ENCODE data around the gene ZNF622.
"Not testable (repeated sequence)": the region's sequence is repeated elsewhere in the genome, so short reads cannot be mapped to it uniquely, and the experiment has no call there.

The ZNF622 gene

GRCh38 chr5:16480144-16480543 is 14.5 kb upstream of the ZNF622 start:
- no peak for DNase-seq

DNA sequence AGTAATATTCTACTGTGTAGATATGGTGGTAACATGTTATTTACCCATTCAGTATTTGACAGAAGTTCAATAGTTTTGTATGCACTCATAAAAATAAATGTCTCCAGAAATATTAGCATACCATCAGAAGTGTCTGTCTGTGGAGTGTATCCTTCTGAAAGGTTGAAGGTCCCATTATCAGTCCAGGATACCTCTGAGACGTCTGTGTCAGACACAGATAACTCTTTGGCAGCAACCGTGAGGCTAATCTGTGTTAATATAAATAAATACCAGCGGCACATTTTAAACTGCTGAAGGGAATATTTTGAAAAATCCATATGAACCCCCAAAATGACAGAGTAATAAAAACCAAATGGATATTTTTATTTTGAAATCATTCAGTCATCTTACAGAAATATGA is 11.9 kb upstream of the ZNF622 start:
- no peak for DNase-seq

DNA sequence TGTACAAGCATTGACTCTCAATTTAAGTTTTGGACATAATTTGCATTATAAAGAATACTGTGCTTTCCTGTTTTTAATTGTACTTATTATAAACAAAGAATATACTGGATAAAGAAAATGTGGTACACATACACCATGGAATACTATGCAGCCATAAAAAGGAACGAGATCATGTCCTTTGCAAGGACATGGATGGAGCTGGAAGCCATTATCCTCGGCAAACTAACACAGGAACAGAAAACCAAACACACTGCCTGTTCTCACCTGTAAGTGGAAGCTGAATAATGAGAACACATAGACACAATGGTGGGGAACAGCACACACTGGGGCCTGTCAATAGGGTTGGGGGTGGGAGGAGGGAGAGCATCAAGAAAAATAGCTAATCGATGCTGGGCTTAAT is 10.8 kb upstream of the ZNF622 start:
- not testable (repeated sequence) for DNase-seq

- DNase-seq, result no peak
Measured at GRCh38 chr5:16471387-16471786, 5.8 kb upstream of the ZNF622 start.

- no peak for DNase-seq
Measured at GRCh38 chr5:16467363-16468219, 2.0 kb upstream of the ZNF622 start.

GRCh38 chr5:16464664-16465543 is 696 bp downstream of the ZNF622 start:
- DNase-seq, result no peak

DNA sequence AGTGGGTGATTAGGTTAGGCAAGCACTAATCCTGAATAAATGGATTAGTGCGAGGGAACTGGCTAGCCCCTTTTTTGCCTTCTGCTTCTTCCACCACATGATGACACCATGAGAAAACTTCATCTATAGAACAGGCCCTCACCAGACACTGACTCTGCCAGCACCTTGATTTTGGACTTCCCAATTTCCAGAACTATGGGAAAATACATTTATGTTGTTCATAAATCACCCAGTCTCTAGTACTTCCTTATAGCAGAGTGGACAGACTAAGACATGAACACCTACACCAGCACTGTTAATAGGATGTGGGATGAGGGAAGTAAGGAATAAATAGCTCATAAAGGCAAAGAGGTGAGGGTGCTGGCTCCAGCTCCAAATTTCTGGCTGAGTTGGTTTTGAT is 1.4 kb downstream of the ZNF622 start:
- DNase-seq, result no peak

GRCh38 chr5:16461782-16462181 is 3.8 kb downstream of the ZNF622 start:
- DNase-seq, result no peak

GRCh38 chr5:16461026-16461425 is 4.6 kb downstream of the ZNF622 start:
- DNase-seq, result no peak

DNA sequence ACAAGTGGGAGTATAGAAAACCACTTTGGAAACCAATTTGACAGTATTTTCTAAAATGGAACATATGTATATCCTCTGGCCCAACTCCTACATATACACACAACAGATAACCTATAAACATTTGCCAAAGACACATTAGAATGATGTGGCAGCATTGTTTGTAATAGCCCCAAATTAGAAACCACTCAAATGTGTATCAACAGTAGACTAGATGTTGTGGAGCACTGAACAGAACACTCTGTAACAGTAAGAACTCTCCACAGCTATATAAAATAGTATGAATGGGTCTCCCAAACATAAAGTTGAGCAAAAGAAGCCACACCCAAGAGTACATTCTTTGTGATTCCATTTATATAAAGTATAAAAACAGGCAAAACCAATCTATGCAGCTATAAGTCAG is 6.1 kb downstream of the ZNF622 start:
- no peak for DNase-seq

DNA sequence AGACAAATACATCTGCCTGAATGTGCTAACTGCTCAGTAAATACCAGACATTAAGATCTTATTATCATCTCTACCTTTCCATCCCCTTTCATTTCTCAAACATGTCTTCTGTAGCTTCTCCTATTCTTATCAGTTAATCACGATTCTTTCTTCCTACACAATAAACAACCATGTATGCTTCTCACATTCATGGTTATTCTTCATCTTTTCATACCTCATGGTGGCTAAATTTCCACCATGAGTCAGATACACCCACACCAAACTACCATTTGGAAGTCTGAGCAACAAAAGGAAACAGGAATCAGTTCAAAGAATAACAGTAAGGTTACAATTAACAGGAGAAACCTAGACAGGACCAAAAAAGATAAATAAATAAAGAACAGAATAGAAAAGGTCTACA is 7.7 kb downstream of the ZNF622 start:
- no peak for DNase-seq

DNA sequence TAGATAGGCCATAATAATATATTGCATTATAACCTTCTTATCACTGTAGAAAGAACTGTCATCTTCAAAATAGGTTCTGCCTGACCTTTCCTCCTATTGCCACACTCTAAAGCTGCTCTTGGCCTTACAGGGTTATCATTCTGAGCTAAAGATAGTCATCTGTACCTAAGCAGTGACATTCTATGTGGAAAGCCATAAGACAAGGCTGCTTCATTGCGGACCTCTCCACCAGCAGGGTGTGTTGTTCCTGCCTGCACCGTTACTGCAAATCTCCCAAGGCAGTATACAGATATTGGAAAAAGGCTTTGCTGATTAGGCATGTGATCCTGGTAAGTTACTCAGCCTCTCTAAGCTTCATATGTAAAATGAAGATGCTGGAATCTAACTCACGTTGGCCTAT is 8.1 kb downstream of the ZNF622 start:
- DNase-seq, result no peak

- DNase-seq, result peak; percentile 70
Measured at GRCh38 chr5:16456103-16456832, 9.3 kb downstream of the ZNF622 start.

DNA sequence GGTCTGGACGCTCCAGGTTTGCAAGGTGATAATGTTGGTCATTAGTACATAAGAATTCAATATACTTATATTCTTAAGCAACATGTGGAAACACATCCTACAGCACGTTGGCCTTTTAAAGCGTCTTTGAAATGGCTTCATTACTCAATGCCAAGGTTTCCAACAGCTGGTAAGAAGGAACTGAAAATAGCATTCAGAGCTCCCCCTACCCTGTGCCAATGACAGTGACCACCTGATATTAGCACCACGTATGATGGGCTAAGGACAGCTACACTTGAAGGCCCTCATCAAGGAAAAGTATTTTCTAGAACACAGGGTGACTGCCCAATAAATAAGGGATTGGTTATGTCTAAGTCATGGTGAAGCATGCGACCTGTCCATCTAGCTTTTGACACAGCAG is 9.9 kb downstream of the ZNF622 start:
- no peak for DNase-seq

DNA sequence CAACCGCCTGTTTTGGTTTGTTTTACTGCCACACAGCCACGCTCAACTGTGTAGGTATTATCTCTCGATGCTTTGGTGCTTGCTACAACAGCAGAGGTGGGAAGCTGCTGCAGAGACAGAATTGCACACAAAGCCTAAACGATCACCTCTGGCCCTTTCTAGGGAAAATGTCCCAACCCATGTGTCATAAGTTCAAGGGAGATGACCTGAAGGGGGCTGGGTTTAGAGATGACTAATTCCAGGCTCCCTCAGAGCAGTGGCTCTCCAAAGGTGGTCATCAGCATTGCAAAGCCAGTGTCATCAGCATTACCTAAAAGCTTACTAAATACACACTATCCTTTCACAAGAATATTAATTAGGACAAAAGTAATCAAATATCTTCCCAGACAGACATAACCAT is 10.9 kb downstream of the ZNF622 start:
- no peak for DNase-seq

GRCh38 chr5:16453609-16454008 is 12.0 kb downstream of the ZNF622 start:
- DNase-seq, result no peak

DNA sequence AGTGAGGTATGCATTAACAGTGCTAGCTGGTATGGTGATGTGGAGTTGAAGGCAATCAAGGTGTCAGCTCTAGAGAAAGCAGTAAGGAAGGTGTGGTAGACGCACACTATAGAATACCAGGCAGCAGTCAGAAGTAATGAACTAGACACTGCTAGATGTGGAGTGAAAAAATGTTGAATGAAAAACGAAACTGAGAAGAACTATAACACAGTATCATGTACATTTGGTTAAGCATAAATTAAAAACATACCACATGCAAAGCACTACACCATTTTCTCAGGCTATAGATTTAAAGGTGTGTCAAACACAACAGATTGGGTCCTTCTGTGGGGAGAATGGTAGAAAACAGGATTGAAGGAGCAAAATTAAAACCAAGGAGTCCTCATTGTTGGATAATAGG is 15.4 kb downstream of the ZNF622 start:
- DNase-seq, result no peak

DNA sequence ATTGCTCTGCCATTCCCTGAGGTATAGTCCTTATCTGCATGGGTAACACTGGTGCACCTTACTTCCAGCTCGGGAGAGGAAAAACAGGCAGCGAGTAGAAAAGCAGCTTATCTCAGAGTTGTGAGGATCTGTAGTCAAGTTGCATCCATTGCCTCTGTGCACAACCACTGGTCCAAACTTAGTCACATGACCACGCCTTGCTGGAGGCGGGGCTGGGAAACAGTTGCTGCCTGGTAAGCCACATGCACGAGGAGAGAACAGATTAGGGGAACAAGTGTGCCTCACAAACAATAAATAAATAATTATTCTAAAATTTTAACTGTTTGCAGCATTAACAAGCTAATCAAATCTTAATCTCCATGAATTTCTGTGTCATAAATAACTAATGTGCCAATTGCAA is 18.6 kb downstream of the ZNF622 start:
- no peak for DNase-seq

GRCh38 chr5:16437977-16438376 is 27.6 kb downstream of the ZNF622 start:
- no peak for DNase-seq

DNA sequence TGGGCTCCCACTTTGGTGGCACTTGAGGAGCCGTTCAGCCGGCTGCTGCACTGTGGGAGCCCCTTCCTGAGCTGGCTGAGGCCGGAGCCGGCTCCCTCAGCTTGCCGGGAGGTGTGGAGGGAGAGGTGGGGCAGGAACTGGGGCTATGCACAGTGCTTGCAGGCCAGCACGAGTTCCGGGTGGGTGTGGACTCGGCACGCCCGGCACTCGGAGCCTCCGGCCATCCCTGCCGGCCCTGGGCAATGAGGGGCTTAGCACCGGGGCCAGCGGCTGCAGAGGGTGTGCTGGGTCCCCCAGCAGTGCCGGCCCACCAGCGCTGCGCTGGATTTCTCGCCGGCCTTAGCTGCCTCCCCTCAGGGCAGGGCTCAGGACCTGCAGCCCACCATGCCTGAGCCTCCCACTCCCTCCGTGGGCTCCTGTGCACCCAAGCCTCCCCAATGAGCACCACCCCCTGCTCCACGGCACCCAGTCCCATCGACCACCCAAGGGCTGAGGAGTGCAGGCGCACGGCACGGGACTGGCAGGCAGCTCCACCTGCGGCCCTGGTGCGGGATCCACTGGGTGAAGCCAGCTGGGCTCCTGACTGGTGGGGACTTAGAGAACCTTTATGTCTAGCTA is 29.4 kb downstream of the ZNF622 start:
- DNase-seq, result not testable (repeated sequence)

DNA sequence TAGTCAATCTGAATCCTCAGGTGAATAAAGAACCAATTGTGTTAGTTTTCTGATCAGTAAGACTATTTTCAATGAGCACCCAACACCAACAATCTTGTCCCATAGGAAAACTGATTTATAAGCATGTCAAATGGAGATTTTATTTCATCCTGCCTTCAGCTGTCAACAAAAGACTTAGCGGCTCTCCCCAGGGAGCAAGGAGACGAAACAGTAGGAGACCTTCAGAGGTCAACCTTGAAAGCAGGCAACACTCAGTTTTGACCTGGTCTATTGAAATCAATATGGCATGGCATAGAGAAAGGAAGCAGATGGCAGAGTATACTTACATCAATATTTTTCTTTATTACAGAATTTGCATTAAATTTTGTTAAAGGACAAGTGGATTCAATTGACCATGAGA is 34.1 kb downstream of the ZNF622 start:
- no peak for DNase-seq

DNA sequence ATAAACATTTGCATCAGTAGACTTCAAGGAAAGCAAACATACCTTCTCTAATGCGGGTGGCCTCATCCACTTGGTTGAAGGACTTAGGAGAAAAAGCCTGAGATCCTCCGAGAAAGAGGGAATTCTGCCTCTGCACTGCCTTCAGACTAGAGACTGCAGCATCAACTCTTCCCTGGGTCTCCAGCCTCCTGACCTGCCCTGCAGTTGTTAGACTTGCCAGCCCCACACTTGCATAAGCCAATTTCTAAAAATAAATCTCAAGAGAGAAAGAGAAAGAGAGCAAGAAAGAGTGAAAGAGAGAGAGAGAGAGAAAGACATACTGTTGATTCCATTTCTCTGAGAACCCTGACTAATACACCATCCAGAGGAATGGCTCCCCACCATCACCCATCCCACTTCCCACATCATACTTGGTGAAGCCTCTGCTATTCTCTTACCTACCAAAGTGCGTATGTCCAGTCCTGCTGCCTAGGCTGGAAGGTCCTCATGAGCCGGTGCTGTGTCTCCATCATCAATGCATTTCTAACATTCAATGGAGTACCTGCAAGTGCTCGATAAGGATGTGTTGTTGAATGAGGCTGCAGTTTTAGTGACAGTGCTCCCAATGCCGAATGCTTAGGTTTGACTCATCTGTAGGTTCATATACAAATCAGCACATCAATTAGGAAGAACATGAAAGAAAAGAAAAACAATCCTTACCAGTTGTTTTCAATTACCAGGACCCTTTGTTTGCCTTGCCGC is 35.1 kb downstream of the ZNF622 start:
- no peak for DNase-seq
